ENCODE results near the gene HECW1.
A peak's percentile ranks its signal among the peaks of the same experiment; 100 is the strongest.
"Not testable (repeated sequence)": the region's sequence is repeated elsewhere in the genome, so short reads cannot be mapped to it uniquely, and the experiment has no call there.

The HECW1 gene

GRCh38 chr7:43593010-43593409 lies 480.6 kb downstream of the HECW1 start:
- H3K4me3 ChIP-seq (ENCODE audit: control insufficient read depth, low read depth, low read length), result no peak overlapping the region
- no peak for DNase-seq (ENCODE audit: low read depth)
- TF ChIP-seq CTCF (conservative IDR thresholded peaks at IDR 0.05; ENCODE audit: control insufficient read depth, insufficient read depth, low read depth, low read length), result no peak

- no peak overlapping the region for H3K4me3 ChIP-seq (ENCODE audit: control insufficient read depth, low read depth, low read length)
- DNase-seq (ENCODE audit: low read depth), result no peak
- no peak for TF ChIP-seq CTCF (conservative IDR thresholded peaks at IDR 0.05; ENCODE audit: control insufficient read depth, insufficient read depth, low read depth, low read length)
These were observed 481.6 kb downstream of the HECW1 start for GRCh38 chr7:43594020-43594419.

- peak; percentile 26 for DNase-seq (ENCODE audit: low read depth)
- H3K4me3 ChIP-seq (ENCODE audit: control insufficient read depth, low read depth, low read length), result not testable (repeated sequence)
These were observed 484.0 kb downstream of the HECW1 start for GRCh38 chr7:43596426-43596825.

- DNase-seq (ENCODE audit: low read depth), result no peak
- no peak overlapping the region for H3K4me3 ChIP-seq (ENCODE audit: control insufficient read depth, low read depth, low read length)
- TF ChIP-seq CTCF (conservative IDR thresholded peaks at IDR 0.05; ENCODE audit: control insufficient read depth, insufficient read depth, low read depth, low read length), result no peak
These were observed 487.6 kb downstream of the HECW1 start for GRCh38 chr7:43600056-43600455.

GRCh38 chr7:43602256-43602655 lies 489.8 kb downstream of the HECW1 start:
- H3K4me3 ChIP-seq (ENCODE audit: control insufficient read depth, low read depth, low read length), result no peak overlapping the region
- no peak for TF ChIP-seq CTCF (conservative IDR thresholded peaks at IDR 0.05; ENCODE audit: control insufficient read depth, insufficient read depth, low read depth, low read length)
- no peak for DNase-seq (ENCODE audit: low read depth)

- no peak overlapping the region for H3K4me3 ChIP-seq (ENCODE audit: control insufficient read depth, low read depth, low read length)
- TF ChIP-seq CTCF (conservative IDR thresholded peaks at IDR 0.05; ENCODE audit: control insufficient read depth, insufficient read depth, low read depth, low read length), result no peak
- DNase-seq (ENCODE audit: low read depth), result no peak
These were observed 491.8 kb downstream of the HECW1 start for GRCh38 chr7:43604251-43604650.

- DNase-seq (ENCODE audit: low read depth), result no peak
- no peak overlapping the region for H3K4me3 ChIP-seq (ENCODE audit: control insufficient read depth, low read depth, low read length)
- no peak for TF ChIP-seq CTCF (conservative IDR thresholded peaks at IDR 0.05; ENCODE audit: control insufficient read depth, insufficient read depth, low read depth, low read length)
These were observed 496.6 kb downstream of the HECW1 start for GRCh38 chr7:43609097-43609496.

Measured in fibroblast of mammary gland (primary cell).